Nasal cavity respiratory epithelium epithelial cell of viscerocranial mucosa (primary cell): ENCODE data around the gene RLN2. TPM values are rescaled to one million over a fixed set of nuclear protein-coding genes. Genes with fewer than 3 reads are reported as not detected.

ENCODE experiments used
- total RNA-seq: library from RNA; depleted of rRNA; stranded (reverse); fragments of >200 nt; gene quantifications from 2 replicates; pipeline ENCODE4 v1.2.3, GENCODE V29; 2014

Gene RLN2, protein sequence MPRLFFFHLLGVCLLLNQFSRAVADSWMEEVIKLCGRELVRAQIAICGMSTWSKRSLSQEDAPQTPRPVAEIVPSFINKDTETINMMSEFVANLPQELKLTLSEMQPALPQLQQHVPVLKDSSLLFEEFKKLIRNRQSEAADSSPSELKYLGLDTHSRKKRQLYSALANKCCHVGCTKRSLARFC
- 0.14 and 0.34 TPM in 2 replicates for total RNA-seq

DNA sequence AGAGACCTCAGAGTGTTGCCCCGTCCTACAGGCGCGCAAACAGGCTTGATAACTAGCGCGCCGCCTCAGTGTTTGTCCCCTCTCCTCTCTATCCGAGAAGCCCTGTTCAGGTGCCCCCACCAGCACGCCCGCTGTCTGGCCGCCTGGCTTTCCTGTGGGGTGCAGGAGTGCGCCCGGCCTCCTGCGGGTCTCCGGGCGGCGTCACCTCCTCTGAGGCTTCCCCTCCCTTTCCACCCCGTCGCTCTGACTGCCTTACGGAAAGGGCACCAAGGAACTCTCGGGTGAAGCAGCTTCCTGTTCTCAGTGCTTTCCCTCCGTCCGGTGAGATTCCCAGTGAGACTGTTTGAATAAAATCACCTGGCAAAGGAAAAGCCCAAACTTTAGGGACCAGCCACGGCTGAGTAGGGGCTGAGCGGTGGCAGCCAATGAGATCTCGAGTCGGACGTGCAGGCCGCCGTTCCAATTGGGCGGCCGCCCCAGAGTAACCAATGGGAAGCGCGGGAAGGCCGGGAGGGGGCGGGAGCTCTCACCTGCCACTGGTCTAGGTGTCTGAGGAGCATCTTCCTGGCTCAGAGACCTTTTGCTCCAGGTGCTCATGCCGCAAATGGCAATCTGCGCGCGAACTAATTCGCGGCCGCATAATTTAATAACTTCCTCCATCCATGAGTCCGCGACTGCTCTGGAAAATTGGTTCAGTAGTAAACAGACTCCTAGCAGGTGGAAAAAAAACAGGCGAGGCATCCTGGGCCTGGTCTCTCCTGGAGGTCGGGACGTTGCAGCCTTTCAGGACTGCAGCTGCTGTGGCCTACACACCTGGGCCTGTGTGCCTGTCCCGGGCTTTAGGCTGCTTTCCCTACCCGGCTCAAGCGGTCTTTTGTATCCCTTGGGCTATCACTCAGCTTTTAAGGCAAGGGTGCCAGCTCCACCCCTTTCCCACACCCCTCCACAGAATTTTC, at the start of gene RLN2:
TSS of gene RLN2 (minus strand) at position 877 of the 956 bp plus-strand sequence. CDS start at position 741, 136 bp downstream.

DNA sequence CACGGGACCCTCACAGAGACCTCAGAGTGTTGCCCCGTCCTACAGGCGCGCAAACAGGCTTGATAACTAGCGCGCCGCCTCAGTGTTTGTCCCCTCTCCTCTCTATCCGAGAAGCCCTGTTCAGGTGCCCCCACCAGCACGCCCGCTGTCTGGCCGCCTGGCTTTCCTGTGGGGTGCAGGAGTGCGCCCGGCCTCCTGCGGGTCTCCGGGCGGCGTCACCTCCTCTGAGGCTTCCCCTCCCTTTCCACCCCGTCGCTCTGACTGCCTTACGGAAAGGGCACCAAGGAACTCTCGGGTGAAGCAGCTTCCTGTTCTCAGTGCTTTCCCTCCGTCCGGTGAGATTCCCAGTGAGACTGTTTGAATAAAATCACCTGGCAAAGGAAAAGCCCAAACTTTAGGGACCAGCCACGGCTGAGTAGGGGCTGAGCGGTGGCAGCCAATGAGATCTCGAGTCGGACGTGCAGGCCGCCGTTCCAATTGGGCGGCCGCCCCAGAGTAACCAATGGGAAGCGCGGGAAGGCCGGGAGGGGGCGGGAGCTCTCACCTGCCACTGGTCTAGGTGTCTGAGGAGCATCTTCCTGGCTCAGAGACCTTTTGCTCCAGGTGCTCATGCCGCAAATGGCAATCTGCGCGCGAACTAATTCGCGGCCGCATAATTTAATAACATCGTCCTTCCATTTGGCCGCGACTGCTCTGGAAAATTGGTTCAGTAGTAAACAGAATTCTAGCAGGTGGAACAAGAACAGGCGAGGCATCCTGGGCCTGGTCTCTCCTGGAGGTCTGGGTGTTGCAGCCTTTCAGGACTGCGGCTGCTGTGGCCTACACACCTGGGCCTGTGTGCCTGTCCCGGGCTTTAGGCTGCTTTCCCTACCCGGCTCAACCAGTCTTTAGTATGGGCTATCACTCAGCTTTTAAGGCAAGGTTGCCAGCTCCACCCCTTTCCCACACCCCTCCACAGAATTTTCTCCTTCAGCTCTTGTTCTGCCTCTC, 34.8 kb upstream of the RLN2 start, which contains the start of gene RLN1:
TSS of gene RLN1 (minus strand) at position 885 of the 990 bp plus-strand sequence. CDS start at position 755, 130 bp downstream.

Other genes starting within 250 kb of the RLN2 start
- gene INSL6, start 119.1 kb downstream of the RLN2 start, total RNA-seq = not detected in 2 replicates
- gene INSL4, start 73.3 kb downstream of the RLN2 start, total RNA-seq = not detected in 2 replicates
- 0.21 and 0.34 TPM in 2 replicates for gene RLN1, start 35.2 kb upstream of the RLN2 start, total RNA-seq
- gene PLGRKT, start 133.2 kb upstream of the RLN2 start, total RNA-seq = 20.7 and 32.1 TPM in 2 replicates
- 20.2 and 56.0 TPM in 2 replicates for gene CD274, start 145.8 kb upstream of the RLN2 start, total RNA-seq
- gene PDCD1LG2, start 205.8 kb upstream of the RLN2 start, total RNA-seq = 1.4 and 7.8 TPM in 2 replicates